22Rv1 (cell line): ENCODE measurements around the gene FOSL1.

Source experiments
- ZFX ChIP-seq: fragments of 450-650 bp; IDR thresholded peaks from 2 replicates; pipeline ENCODE4 v1.6.1; 2017; ENCODE audit warnings: antibody characterized with exemption, borderline replicate concordance
- TF ChIP-seq, protein P1 (sequence below): fragments of 450-650 bp; IDR thresholded peaks from 2 replicates; pipeline ENCODE4 v1.5.1; 2017; ENCODE audit warnings: mild to moderate bottlenecking

DNA sequence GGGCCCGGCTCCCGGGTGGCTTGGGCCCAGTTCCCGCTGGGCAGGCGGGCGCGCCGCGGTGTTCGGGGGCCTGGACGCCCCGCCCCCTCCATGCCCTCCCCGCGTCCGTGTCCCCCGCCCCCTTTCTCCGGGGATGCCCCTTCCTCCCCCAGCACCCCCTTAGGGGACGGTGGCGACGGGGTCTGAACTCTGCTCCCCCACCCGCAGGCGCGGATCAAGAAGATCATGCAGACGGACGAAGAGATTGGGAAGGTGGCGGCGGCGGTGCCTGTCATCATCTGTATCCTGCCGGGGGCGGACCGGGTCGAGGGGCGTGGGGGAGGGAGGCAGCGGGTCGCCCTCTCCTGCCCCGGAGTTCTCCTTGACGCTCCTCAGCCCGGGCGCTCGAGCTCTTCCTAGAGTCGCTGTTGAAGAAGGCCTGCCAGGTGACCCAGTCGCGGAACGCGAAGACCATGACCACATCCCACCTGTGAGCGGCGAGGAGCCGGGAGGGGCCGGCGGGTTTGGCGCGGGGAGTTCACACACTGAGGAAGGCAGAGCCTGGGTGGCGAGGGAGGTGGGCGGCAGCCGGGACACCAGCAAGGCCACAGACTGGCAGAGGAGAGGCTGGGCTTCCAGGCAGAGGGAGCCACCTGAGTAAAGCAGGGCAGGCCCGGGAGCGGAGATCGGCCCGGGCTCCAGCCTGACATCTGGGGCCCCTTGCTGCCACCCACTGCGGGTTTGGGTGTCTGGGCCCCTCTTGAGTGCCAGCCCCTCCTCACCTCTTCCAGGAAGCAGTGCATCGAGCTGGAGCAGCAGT, 19.6 kb upstream of the FOSL1 start:
- TF ChIP-seq, protein P1, sequence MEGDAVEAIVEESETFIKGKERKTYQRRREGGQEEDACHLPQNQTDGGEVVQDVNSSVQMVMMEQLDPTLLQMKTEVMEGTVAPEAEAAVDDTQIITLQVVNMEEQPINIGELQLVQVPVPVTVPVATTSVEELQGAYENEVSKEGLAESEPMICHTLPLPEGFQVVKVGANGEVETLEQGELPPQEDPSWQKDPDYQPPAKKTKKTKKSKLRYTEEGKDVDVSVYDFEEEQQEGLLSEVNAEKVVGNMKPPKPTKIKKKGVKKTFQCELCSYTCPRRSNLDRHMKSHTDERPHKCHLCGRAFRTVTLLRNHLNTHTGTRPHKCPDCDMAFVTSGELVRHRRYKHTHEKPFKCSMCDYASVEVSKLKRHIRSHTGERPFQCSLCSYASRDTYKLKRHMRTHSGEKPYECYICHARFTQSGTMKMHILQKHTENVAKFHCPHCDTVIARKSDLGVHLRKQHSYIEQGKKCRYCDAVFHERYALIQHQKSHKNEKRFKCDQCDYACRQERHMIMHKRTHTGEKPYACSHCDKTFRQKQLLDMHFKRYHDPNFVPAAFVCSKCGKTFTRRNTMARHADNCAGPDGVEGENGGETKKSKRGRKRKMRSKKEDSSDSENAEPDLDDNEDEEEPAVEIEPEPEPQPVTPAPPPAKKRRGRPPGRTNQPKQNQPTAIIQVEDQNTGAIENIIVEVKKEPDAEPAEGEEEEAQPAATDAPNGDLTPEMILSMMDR = no peak
- no peak for TF ChIP-seq ZFX
